GM12873 (cell line): Measurements from ENCODE around the gene HIGD1A.

Experiments used
- CTCF ChIP-seq: IDR thresholded peaks from 2 replicates; pipeline ENCODE4 v1.5.1; 2012; ENCODE audit warnings: low read depth, mild to moderate bottlenecking, moderate library complexity, low read length, control low read depth; ENCODE audit not compliant: insufficient read depth; ENCODE audit errors: missing control alignments

HIGD1A gene

GRCh38 chr3:42773409-42773751 lies 30.9 kb downstream of the HIGD1A start:
- no peak for TF ChIP-seq CTCF

- TF ChIP-seq CTCF: no peak
Measured at GRCh38 chr3:42772670-42773408, 31.5 kb downstream of the HIGD1A start, which contains the start of gene CCDC13. CCDC13 (minus strand) TSS chr3:42773253; CDS start chr3:42758345, 14,908 bp downstream.

GRCh38 chr3:42771271-42771670 lies 33.0 kb downstream of the HIGD1A start:
- no peak for TF ChIP-seq CTCF

GRCh38 chr3:42769477-42770131 lies 34.7 kb downstream of the HIGD1A start:
- no peak for TF ChIP-seq CTCF

- TF ChIP-seq CTCF: no peak
Measured at GRCh38 chr3:42764561-42765295, 39.6 kb downstream of the HIGD1A start.

GRCh38 chr3:42764115-42764514 lies 40.2 kb downstream of the HIGD1A start:
- no peak for TF ChIP-seq CTCF

GRCh38 chr3:42763021-42763420 lies 41.3 kb downstream of the HIGD1A start:
- no peak for TF ChIP-seq CTCF
